SK-N-SH treated with all-trans-retinoic acid at 6 μM for 48 hours (cell line): ENCODE data around the gene FAM135A.

Experiments used
- ZC3H10 ChIP-seq: fragments of 250-450 bp; sonication (Bioruptor Pico); IDR thresholded peaks from 2 replicates; pipeline ENCODE4 v1.5.1; 2021; ENCODE audit warnings: mild to moderate bottlenecking, moderate library complexity
- ZFP3 ChIP-seq: fragments of 250-450 bp; sonication (Bioruptor Pico); IDR thresholded peaks from 2 replicates; pipeline ENCODE4 v1.5.0; 2020; ENCODE audit warnings: mild to moderate bottlenecking, moderate library complexity
- ZNF565 ChIP-seq: fragments of 450-650 bp; formaldehyde crosslinking; conservative IDR thresholded peaks from 2 replicates; pipeline ENCODE4 v1.5.0; 2020; ENCODE audit warnings: low read depth, mild to moderate bottlenecking, moderate library complexity
- ZNF8 ChIP-seq: fragments of 450-650 bp; formaldehyde crosslinking; IDR thresholded peaks from 2 replicates; pipeline ENCODE4 v1.5.0; 2020; ENCODE audit warnings: mild to moderate bottlenecking, moderate library complexity
- TF ChIP-seq, protein P1 (sequence below): fragments of 250-450 bp; sonication (Bioruptor Pico); IDR thresholded peaks from 2 replicates; pipeline ENCODE4 v1.8.0; 2020; ENCODE audit warnings: mild to moderate bottlenecking, moderate library complexity, borderline replicate concordance
- TF ChIP-seq, protein P2 (sequence below): fragments of 250-450 bp; sonication (Bioruptor Pico); IDR thresholded peaks from 2 replicates; pipeline ENCODE4 v1.5.1; 2020; ENCODE audit warnings: low read depth, mild to moderate bottlenecking, moderate library complexity

DNA sequence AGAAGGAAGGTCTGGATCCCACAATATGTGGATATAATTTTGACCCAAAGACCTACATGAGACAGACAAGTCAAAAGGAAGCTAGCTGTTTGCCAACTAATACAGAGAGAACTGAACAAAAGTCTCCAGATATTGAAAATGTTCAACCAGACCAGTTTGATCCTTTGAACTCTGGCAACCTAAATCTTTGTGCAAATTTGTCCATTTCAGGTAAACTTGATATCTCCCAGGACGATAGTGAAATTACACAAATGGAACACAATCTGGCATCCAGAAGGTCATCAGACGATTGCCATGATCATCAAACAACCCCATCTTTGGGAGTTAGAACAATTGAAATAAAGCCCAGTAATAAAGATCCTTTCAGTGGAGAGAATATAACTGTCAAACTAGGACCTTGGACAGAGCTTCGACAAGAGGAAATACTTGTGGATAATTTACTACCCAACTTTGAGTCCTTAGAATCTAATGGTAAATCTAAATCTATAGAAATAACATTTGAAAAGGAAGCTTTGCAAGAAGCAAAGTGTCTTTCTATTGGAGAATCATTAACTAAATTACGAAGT lies 111.5 kb downstream of the FAM135A start:
- TF ChIP-seq, protein P1, sequence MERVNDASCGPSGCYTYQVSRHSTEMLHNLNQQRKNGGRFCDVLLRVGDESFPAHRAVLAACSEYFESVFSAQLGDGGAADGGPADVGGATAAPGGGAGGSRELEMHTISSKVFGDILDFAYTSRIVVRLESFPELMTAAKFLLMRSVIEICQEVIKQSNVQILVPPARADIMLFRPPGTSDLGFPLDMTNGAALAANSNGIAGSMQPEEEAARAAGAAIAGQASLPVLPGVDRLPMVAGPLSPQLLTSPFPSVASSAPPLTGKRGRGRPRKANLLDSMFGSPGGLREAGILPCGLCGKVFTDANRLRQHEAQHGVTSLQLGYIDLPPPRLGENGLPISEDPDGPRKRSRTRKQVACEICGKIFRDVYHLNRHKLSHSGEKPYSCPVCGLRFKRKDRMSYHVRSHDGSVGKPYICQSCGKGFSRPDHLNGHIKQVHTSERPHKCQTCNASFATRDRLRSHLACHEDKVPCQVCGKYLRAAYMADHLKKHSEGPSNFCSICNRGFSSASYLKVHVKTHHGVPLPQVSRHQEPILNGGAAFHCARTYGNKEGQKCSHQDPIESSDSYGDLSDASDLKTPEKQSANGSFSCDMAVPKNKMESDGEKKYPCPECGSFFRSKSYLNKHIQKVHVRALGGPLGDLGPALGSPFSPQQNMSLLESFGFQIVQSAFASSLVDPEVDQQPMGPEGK (CRISPR knock-in tag) = no peak
- TF ChIP-seq, protein P2, sequence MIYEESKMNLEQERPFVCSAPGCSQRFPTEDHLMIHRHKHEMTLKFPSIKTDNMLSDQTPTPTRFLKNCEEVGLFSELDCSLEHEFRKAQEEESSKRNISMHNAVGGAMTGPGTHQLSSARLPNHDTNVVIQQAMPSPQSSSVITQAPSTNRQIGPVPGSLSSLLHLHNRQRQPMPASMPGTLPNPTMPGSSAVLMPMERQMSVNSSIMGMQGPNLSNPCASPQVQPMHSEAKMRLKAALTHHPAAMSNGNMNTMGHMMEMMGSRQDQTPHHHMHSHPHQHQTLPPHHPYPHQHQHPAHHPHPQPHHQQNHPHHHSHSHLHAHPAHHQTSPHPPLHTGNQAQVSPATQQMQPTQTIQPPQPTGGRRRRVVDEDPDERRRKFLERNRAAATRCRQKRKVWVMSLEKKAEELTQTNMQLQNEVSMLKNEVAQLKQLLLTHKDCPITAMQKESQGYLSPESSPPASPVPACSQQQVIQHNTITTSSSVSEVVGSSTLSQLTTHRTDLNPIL (CRISPR knock-in tag) = no peak
- TF ChIP-seq ZC3H10 (CRISPR knock-in tag) (no peak), ZNF565 (no peak), ZFP3 (CRISPR knock-in tag) (no peak), ZNF8 (CRISPR knock-in tag) (no peak)
